Erythroblast (primary cell): ENCODE data around the gene VPS39.

Experiments used
- GATA1 ChIP-seq: IDR thresholded peaks from 2 replicates; pipeline ENCODE4 v1.6.1; 2011; ENCODE audit warnings: low read depth, mild to moderate bottlenecking, control low read depth, low read length, moderate library complexity
- POLR2A ChIP-seq: IDR thresholded peaks from 2 replicates; pipeline ENCODE4 v1.6.1; 2011; ENCODE audit warnings: mild to moderate bottlenecking, low read length

DNA sequence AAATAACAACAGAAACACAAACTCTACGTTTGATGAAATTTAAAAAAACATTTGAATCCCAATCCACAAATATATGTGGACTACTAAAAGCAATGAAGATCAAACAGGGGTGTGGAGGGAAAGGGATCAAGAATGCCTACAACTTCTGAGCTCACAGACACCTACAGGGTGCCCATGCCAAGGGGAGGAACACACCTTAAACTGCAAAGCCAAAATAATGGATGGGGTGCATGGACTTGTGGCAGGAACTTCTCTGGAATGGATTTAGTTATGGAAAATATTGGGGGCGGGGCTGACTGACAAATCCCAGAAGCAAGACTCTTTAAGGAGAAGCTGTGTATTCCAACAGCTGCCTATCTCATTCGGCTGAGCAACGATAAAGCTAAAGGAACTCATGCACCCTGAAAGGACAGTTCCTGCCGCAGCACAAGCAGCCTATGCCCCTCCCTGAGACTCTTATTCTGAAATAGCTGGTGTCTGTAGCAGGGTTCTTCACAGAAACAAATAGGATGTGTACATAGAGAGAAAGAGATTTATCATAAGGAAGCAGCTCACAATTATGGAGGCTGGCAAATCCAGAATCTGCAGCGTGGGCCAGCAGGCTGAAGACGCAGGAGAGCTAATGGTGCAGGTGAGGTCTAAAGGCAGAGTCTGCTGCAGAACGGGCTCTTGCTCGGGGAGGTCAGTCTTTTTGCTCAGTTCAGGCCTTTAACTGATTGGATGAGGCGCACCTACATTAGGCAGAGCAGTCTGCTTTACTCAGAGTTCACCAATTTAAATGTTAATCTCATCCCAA lies 89.3 kb downstream of the VPS39 start:
- TF ChIP-seq POLR2A (no peak), GATA1 (no peak)
